Measurements from ENCODE around the gene SLC38A1.
"Not testable (repeated sequence)": the region's sequence is repeated elsewhere in the genome, so short reads cannot be mapped to it uniquely, and the experiment has no call there.

SLC38A1 gene

DNA sequence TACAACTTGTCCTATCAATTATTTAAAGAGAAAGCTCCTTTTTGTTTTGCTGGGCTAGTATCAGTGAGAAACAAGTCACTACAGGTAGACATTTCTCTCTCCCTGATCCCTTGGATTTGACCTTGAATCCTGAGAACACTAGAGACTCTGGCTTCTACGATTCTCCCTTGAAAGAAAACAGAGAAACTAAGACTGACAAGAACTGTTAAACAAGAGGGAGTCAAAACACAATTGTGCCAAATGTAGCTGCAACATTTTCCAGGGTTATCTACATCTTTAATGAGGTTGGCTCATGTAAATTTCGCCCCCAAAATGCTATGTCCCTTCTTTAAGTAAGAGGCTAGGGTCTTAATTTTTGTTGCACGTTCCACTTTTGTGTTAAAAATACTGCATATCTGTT lies 62.4 kb downstream of the SLC38A1 start:
- no peak for DNase-seq (ENCODE audit: low read depth)

DNA sequence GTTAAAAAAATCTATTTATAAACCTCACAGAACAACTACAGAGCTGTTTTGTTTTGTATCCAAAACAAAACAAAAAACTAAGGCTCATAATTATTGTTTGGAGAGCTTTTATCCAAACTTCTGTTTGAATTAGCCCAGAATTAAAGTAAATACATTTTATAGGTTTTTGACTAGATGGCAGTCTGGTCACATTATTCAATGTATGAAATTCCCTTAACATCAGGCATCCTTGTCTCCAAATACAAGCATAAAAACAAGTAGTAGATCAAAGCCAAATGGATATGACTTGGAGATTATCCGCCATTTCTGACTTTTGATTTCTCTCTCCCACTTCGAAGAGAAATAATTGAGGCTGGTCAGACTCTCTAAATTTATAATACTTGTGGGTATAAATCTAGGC lies 63.5 kb downstream of the SLC38A1 start:
- peak; percentile 13 for DNase-seq (ENCODE audit: low read depth)

GRCh38 chr12:46201284-46201789 lies 67.5 kb downstream of the SLC38A1 start:
- DNase-seq (ENCODE audit: low read depth): no peak

GRCh38 chr12:46200551-46200950 lies 68.3 kb downstream of the SLC38A1 start:
- no peak for DNase-seq (ENCODE audit: low read depth)

GRCh38 chr12:46198913-46199312 lies 69.9 kb downstream of the SLC38A1 start:
- no peak for DNase-seq (ENCODE audit: low read depth)

DNA sequence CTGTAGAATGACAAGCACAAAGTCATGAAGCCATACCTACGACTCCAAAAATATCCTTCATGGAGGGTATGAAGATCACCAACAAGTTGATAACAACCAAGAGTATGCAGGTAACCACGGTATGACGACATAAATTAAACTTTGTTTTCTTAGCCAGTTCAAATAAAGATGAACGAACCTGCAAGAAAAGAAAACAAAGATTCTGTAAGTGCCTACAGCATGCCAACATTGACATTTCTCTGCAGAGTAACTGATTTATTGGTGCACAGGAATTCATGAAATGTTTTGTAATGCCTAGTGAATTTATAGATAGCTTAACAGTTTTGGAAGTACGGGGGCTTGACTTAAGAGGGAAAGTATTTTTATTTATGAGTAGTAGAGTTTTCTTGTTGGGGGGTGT lies 71.0 kb downstream of the SLC38A1 start:
- no peak for DNase-seq (ENCODE audit: low read depth)

DNA sequence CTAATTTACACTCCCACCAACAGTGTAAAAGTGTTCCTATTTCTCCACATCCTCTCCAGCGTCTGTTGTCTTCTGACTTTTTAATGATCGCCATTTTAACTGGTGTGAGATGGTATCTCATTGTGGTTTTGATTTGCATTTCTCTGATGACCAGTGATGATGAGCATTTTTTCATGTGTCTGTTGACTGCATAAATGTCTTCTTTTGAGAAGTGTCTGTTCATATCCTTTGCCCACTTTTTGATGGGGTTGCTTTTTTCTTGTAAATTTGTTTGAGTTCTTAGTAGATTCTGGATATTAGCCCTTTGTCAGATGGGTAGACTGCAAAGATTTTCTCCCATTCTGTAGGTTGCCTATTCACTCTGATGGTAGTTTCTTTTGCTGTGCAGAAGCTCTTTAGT lies 78.3 kb downstream of the SLC38A1 start:
- not testable (repeated sequence) for DNase-seq (ENCODE audit: low read depth)

DNA sequence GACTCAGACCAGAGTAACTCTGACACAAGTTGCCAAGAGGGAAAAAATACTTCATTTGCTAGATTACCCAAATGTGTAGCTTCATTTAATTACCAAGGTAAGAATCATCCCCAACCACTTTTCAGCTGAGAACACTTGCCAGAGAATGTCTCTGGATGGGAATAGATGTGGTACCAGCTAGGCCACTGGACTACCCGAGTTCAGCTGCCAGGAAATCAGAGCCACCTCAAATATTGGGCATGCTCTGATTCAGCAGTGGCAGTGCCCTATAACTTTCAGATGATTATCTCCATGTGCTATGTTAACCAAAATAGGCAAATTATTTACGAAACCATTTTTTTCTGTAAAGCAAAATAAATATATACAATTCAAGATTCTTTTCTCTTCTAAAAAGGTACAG lies 80.7 kb downstream of the SLC38A1 start:
- DNase-seq (ENCODE audit: low read depth): no peak

DNA sequence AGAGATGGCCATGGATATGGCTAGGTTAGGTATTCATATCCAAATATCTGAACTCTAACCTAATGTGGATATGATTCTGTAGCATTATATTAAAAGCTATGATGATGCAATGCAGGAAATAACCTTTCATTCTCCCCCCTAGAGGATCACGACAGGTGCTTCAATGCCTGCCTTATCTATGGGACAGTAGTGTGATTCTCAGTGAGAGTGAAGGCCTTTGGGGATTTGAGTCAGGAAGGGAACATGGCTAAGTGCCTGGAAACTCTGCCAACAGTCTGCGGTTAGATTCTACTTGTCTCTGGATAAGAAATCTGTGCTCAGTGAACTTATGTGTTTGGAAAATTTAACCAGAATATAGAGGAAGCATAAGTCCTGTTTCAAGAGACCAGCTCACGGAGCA lies 81.8 kb downstream of the SLC38A1 start:
- DNase-seq (ENCODE audit: low read depth): peak; percentile 70

DNA sequence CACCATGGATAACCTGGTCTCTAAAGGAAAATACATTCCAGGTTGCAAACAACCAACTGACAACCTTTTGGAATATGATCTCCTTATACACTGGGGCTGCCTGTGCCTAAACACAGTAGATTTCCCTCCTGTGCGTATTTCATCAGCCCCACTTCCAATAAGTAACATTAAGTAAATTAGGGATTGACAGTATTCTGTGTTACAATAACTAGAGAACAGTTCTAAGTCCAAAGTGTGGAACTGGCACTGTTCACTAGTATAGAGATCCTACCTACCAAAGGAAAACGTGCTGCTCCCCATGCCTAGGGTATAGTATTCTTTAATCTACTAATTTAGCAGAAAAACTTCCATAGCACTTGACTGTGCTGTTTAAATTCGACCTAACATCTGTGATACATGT lies 82.8 kb downstream of the SLC38A1 start:
- no peak for DNase-seq (ENCODE audit: low read depth)

DNA sequence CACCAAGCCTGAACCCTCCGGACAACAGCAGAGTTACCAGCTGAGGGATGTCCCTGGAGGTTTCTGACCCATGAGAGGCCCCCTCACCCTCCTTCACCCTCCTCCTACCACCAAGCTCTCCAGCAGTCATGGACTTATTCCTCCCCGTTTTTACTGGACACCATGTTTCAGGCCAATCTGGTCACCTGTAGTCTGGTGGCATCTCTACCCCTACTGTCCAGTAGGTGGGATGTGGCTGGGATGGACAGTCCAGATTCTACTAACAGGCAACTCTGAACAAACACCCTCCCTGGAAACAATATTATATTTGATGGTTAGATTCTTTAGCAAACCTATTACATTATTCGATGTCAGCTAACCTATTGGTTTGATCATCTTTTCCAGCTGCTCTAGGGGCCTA lies 83.2 kb downstream of the SLC38A1 start:
- DNase-seq (ENCODE audit: low read depth): no peak

- no peak for DNase-seq (ENCODE audit: low read depth)
These were observed 83.8 kb downstream of the SLC38A1 start for GRCh38 chr12:46184798-46185595.

DNA sequence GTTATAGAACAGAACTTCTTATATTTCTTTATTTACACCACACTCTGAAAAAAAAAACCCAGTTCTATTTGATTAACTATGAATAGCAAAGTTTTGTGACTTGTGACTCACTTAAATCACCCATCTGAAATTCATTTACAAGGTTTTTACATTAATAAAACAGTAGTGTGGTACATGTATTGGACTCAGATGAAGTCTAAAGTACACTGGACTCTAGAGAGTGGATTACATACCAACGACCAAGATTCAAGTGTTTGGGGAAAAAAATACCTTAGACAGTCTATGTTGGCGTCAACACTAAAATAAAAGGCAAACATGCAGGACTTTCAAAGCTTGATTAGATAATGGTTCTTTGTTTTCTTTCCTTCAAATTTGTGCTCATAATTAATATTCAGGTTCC lies 85.7 kb downstream of the SLC38A1 start:
- no peak for DNase-seq (ENCODE audit: low read depth)

- DNase-seq (ENCODE audit: low read depth): no peak
These were observed 87.4 kb downstream of the SLC38A1 start for GRCh38 chr12:46181465-46181864.

DNA sequence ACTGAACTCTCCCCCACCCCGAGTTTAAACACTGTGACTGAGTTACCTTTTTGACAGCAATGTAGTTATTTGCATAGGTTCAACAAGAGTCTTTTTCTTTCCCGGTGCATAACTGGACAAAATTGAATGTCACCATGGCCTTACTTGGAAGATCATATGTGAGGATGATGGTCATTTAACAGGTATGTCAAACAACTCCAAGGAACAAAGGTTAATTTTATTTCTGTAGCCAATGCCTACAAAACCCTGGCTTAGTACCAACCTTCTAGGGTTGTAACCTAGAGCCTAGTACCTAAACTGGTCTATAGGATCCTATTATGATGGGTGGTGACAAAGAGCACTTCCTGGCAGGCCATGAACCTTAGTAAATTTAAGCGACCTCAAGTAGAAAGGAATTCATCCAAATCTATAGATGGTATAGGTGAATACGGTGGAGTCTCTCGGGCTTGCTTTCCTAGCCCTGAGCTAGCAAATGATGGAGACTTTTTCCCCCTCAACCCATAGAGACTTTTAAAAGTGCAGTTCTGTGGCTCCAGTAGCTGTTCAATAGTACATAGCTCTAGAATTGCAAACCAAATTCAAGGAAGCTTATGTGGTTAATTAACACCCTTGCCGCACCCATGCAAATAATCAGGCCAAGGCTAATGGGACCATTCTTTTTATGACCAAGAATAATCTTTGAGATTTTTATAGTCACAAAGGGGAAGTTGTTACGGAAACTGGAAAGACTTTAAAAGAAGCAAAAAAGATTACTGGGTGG lies 89.0 kb downstream of the SLC38A1 start:
- DNase-seq (ENCODE audit: low read depth): no peak

GRCh38 chr12:46177837-46178608 lies 90.8 kb downstream of the SLC38A1 start:
- no peak for DNase-seq (ENCODE audit: low read depth)

DNA sequence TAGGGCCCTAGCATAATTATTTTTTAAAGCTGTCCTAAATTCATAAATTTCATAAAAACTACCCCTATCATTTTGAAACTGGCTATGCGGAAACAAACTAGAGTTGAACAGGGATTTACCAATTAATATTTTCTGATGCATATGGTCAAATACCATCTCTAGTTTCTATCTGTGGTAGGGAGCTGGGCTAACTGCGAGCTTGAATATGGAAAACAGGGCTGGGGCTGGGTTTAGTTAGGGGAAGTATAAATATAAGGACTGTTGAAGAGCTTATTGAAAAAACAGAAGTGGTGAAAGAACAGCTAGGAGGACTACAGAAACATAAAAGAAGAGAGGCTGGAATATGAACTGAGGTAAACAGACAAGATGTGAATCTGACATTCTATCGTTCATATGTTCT lies 91.8 kb downstream of the SLC38A1 start:
- no peak for DNase-seq (ENCODE audit: low read depth)

GRCh38 chr12:46174919-46175318 lies 93.9 kb downstream of the SLC38A1 start:
- DNase-seq (ENCODE audit: low read depth): no peak

DNA sequence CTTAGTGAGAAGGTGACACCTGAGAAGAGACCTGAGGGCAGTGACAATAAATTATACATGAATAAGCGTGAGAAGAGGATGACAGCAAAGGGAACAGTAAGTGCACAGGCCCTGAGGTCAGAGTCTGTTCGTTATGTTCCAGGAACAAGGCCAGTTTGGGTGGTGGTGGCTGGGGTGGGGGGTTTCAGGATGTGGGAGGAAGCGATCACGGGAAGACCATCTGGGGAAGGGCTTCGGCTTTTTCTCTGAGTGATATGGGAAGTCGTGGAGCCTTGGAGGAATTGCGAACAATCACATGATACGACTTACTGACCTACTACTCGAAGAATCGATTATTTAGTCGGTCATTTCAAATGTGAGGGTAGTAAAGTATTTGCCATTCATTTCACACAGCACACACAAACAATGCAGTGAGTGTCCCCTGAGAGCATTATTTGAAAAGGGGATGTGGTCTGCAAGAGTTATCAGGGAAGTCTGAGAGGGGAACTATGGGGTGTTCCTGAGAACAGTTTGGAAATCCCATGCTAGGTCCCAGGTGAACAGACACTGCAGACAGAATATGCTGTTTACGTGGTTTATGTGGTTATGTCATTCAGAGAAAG lies 94.7 kb downstream of the SLC38A1 start:
- DNase-seq (ENCODE audit: low read depth): no peak

GRCh38 chr12:46168426-46168825 lies 100.4 kb downstream of the SLC38A1 start:
- DNase-seq (ENCODE audit: low read depth): no peak

GRCh38 chr12:46167412-46167811 lies 101.4 kb downstream of the SLC38A1 start:
- no peak for DNase-seq (ENCODE audit: low read depth)

GRCh38 chr12:46165191-46165590 lies 103.7 kb downstream of the SLC38A1 start:
- no peak for DNase-seq (ENCODE audit: low read depth)
